Thoracic aorta (tissue), 2 donors: Measurements from ENCODE around the gene ABCA3. TPM values are rescaled to one million over a fixed set of nuclear protein-coding genes. Genes with fewer than 3 reads are reported as not detected.
"Not testable (repeated sequence)": the region's sequence is repeated elsewhere in the genome, so short reads cannot be mapped to it uniquely, and the experiment has no call there.

Experiments
- ATAC-seq: fragments of 150-250 bp; one replicate; pipeline ENCODE4 v1.8.0; 2017; ENCODE audit warnings: low read depth; ENCODE audit not compliant: insufficient number of reproducible peaks, low FRiP score
- DNase-seq: peaks from one replicate; pipeline ENCODE4 v3.0.0-alpha.2; 2020; ENCODE audit warnings: low spot score
- H3K27ac ChIP-seq, 2 donors: fragments of 200-600 bp; sonication (generic); 1 replicate in 1 of 2; 2 replicates in 1 of 2; pipeline ENCODE4 v1.5.1; 2016; ENCODE audit warnings: mild to moderate bottlenecking in 2 of 2, moderate library complexity in 2 of 2
- H3K27me3 ChIP-seq: fragments of 200-600 bp; sonication (generic); replicated peaks from 2 replicates; pipeline ENCODE4 v1.6.0; 2016; ENCODE audit warnings: mild to moderate bottlenecking; ENCODE audit not compliant: insufficient read depth
- H3K36me3 ChIP-seq: fragments of 200-600 bp; sonication (generic); one replicate; pipeline ENCODE4 v1.5.1; 2016
- H3K4me1 ChIP-seq, 2 donors: fragments of 200-600 bp; sonication (generic); 1 replicate in 1 of 2; 2 replicates in 1 of 2; pipeline versions ENCODE4 v1.5.1 to v1.6.0; 2016; ENCODE audit warnings: low read depth in 2 of 2, mild to moderate bottlenecking in 1 of 2; ENCODE audit not compliant: control insufficient read depth in 1 of 2
- H3K4me3 ChIP-seq: fragments of 200-600 bp; sonication (generic); 2 replicates; pipeline ENCODE4 v1.5.1; 2016; ENCODE audit warnings: mild to moderate bottlenecking
- H3K9me3 ChIP-seq: fragments of 200-600 bp; sonication (generic); 2 replicates; pipeline ENCODE4 v1.5.1; 2016
- total RNA-seq, 2 donors: library from RNA; depleted of rRNA; stranded (reverse); fragments of >200 nt; gene quantifications; one replicate each; pipeline versions ENCODE4 v1.1.0 to v1.2.3, GENCODE V29; 2016
- TF ChIP-seq, protein P1 (sequence below): fragments of 200-600 bp; sonication (generic); IDR thresholded peaks from one replicate; pipeline ENCODE4 v1.5.1; 2019; ENCODE audit warnings: antibody characterized with exemption

The ABCA3 gene
- 10 to 100 TPM; 16.4 to 25.2 TPM for total RNA-seq

DNA sequence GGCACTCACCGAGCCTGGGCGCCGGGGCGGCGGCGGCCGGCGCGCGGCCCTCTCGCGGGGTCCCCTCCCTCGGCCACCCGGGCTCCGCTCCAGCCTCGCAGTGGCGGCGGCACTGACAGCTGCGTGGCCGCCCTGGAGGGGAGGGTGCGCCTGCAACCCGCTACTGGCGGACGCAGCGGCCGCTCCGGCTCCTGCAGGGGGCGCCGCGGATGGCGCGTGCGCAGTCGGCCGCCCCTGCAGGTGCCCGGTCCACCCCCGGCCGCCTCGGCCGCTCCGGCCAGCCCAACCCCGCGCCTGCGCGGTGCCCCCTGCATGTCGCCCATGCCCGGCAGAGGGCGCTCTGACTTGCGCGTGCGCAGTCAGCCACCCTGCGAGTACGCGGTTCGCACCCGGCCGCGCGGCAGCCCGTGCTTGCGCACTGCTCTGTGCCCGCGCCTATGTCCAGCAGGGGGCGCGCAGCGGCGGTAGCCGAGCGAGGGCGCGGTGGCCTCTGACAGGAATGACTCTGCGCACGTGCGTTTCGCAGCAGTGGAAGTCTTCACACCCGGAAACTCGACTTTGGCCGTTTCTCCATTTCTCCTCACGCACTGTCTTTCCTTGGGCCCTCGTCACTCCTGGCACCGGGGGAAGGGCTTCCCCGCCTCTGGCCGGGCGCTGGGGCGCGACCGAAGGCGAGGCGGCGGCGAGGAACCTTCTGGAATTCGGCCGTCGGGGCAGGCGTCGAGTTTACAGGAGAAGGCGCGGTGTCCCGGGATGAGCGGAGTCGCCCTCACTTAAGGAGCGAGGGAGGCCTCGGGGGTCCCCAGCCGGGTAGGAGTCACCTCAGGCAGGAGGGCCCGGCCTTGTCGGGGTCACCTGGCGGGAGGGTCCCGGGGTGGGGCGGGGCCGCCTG, at the start of gene ABCA3:
Gene ABCA3 (minus strand): TSS at position 165 of the 892 bp plus-strand sequence. CDS start 14,262 bp downstream, outside the sequence.
- peak; percentile 68 for DNase-seq
- peak within 1 kb of the TSS; percentile 16 to 27 for H3K27ac ChIP-seq
- H3K4me3 ChIP-seq: peak within 1 kb of the TSS; percentile 94
- peak; percentile 88 for ATAC-seq
- H3K27me3 ChIP-seq: no peaks in the 10 kb centered on the region
- H3K4me1 ChIP-seq: peaks cover 2 to 15% of the 10 kb centered on the region in 2 donors
- no peaks in the 10 kb centered on the region for H3K36me3 ChIP-seq
- TF ChIP-seq, protein P1, sequence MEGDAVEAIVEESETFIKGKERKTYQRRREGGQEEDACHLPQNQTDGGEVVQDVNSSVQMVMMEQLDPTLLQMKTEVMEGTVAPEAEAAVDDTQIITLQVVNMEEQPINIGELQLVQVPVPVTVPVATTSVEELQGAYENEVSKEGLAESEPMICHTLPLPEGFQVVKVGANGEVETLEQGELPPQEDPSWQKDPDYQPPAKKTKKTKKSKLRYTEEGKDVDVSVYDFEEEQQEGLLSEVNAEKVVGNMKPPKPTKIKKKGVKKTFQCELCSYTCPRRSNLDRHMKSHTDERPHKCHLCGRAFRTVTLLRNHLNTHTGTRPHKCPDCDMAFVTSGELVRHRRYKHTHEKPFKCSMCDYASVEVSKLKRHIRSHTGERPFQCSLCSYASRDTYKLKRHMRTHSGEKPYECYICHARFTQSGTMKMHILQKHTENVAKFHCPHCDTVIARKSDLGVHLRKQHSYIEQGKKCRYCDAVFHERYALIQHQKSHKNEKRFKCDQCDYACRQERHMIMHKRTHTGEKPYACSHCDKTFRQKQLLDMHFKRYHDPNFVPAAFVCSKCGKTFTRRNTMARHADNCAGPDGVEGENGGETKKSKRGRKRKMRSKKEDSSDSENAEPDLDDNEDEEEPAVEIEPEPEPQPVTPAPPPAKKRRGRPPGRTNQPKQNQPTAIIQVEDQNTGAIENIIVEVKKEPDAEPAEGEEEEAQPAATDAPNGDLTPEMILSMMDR: peak; percentile 99
- H3K9me3 ChIP-seq: no peaks in the 10 kb centered on the region

DNA sequence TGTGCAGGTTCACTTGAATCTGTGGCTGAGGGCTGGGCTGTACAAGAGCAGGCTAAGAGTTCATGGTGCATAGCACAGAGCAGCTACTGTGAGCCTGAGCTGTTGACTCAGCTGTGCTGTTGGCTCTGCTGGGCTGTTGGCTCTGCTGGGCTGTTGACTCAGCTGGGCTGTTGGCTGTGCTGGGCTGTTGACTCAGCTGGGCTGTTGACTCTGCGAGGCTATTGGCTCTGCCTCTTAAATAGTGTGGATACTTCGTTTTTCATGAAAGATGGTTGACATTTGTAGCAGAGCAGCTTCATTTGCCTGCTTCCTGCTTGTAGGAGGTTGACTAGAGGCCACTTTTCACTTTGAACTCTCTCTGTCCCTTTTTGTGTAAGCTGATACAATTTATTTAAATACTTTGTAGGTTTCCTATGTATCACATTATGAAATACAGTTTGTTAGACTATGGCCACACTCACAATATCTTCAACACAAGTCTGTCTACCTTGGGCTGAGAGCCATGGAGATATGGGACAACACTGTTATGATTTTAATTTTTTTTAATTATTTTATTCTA, 48.4 kb upstream of the ABCA3 start:
- TF ChIP-seq, protein P1: no peak
- H3K4me3 ChIP-seq: no peak overlapping the region
- no peaks in the 10 kb centered on the region for H3K27me3 ChIP-seq
- H3K4me1 ChIP-seq: no peaks in the 10 kb centered on the region
- H3K36me3 ChIP-seq: no peaks in the 10 kb centered on the region
- no peak for ATAC-seq
- no peak for DNase-seq
- no peak overlapping the region for H3K27ac ChIP-seq
- H3K9me3 ChIP-seq: peaks cover 9% of the 10 kb centered on the region

DNA sequence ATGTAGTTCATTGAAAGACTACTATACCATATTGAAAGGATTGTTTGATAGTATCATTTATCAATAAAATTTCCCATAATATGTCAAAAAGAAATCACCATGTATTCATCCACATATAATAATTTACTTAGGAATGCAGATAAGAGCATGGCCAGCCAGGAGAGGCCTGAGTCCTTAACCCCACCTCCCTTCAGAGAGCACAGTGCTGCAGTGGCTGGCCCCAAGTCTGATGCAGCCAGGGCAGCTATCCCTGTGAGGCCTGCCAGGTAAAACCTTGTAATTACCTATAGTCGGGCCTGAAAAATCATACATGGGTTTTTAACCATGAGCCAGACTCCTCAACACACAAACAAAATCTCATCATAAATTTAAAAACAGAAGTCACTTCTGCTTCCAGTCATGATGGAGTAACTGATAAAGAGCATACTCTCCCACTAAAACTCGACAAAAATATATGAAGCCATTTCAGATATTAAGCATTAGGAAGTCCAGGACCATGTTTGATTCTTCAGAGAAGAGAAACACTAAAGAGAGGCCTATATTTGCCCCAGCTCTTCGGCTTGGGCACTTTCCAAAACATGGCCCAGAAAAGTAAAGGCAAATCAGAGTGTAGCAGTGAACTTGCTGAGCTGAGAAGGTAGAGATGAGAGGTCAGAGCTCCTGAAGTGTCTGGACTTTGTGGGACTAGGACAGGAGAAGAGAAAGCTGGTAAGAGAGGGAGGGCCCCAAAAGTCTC, 47.8 kb upstream of the ABCA3 start:
- no peak overlapping the region for H3K4me3 ChIP-seq
- DNase-seq (no peak), ATAC-seq (no peak)
- H3K4me1 ChIP-seq: no peaks in the 10 kb centered on the region
- no peaks in the 10 kb centered on the region for H3K27me3 ChIP-seq
- TF ChIP-seq, protein P1: no peak
- no peak overlapping the region for H3K27ac ChIP-seq
- no peaks in the 10 kb centered on the region for H3K36me3 ChIP-seq
- H3K9me3 ChIP-seq: peaks cover 9% of the 10 kb centered on the region

DNA sequence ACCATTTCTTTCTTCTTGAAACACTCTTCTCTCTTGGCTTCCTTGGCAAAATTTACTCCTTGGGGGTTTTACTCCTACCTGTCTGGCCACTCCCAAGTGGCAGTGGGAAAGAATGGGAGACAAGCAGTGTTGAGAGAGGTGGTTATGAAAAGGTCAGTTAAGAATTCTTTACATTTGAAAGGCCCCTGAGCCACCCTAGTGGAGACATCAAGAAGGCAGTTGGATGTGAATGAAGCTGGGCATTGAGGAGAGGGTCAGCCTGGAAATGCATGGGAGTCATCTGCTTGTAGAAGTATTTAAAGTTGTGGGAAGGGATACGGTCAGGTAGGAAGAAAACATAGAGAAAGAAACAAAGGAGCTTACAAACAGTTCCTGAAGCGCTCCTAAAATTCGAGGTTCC, 46.5 kb upstream of the ABCA3 start:
- no peak for DNase-seq
- Histone ChIP-seq H3K4me3 (no peak overlapping the region), H3K36me3 (no peaks in the 10 kb centered on the region), H3K27ac (no peak overlapping the region), H3K4me1 (no peaks in the 10 kb centered on the region), H3K9me3 (peaks cover 9% of the 10 kb centered on the region), H3K27me3 (no peaks in the 10 kb centered on the region)
- no peak for ATAC-seq
- TF ChIP-seq, protein P1: no peak

DNA sequence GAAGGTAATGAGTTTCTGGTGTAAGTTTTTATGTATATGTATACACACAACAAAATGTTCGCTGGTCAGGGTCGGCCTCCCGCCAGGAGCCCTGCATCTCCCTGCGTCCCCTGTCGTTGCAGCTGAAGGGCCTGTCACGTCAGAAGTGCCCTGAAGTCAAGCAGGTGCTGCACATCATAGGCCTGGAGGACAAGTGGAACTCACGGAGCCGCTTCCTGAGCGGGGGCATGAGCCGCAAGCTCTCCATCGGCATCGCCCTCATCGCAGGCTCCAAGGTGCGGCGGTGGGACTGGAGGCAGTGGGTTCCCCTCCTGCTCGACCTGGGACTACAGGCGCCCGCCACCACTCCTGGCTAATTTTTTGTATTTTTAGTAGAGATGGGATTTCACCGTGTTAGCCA, 45.5 kb upstream of the ABCA3 start:
- DNase-seq, H3K27me3 ChIP-seq, H3K9me3 ChIP-seq, H3K4me1 ChIP-seq, H3K27ac ChIP-seq, H3K4me3 ChIP-seq, ATAC-seq, H3K36me3 ChIP-seq: not testable (repeated sequence)
